B cell (primary cell): ENCODE results near the gene OXCT1. TPM values are rescaled to one million over a fixed set of nuclear protein-coding genes. Genes with fewer than 3 reads are reported as not detected.

Experiments
- ATAC-seq: fragments of 200-7000 bp; cut with Tn5 transposase; one replicate; pipeline ENCODE4 v1.10.0; 2021; ENCODE audit warnings: low read depth, mild to moderate bottlenecking, moderate number of reproducible peaks, moderate library complexity
- CTCF ChIA-PET: fragments of 350-600 bp; sonication (Branson Sonifier 250); formaldehyde crosslinking; loops from one replicate; lab custom pipeline; 2021; ENCODE audit warnings: antibody characterized with exemption, inconsistent platforms; lab: Charles Lee
- POLR2A ChIA-PET: fragments of 350-600 bp; sonication (Branson Sonifier 250); formaldehyde crosslinking; loops from one replicate; lab custom pipeline; 2021; ENCODE audit warnings: antibody characterized with exemption; lab: Charles Lee
- DNase-seq: peaks from one replicate; pipeline ENCODE4 v3.0.0; 2013
- H2AFZ ChIP-seq: 2 replicates; pipeline ENCODE4 v1.6.1; 2012; ENCODE audit warnings: mild to moderate bottlenecking, low read depth, low read length; ENCODE audit not compliant: insufficient read depth, poor library complexity, severe bottlenecking
- H3K27ac ChIP-seq, 2 donors: 1 replicate in 1 of 2; 2 replicates in 1 of 2; pipeline ENCODE4 v1.5.1; 2012 to 2013; ENCODE audit warnings: low read length in 2 of 2, mild to moderate bottlenecking in 2 of 2, moderate library complexity in 1 of 2
- H3K27me3 ChIP-seq, 4 experiments: fragments of 200-600 bp in 1 of 4; sonication (generic) in 1 of 4; replicated peaks in 1 of 4; 1 replicate in 2 of 4; 2 replicates in 2 of 4; pipeline versions ENCODE4 v1.6.1 to v1.7.0; 2013 to 2016; ENCODE audit warnings: low read length in 3 of 4, mild to moderate bottlenecking in 2 of 4, mixed read lengths in 1 of 4, moderate library complexity in 1 of 4; ENCODE audit not compliant: insufficient read depth in 4 of 4, control insufficient read depth in 3 of 4; ENCODE audit errors: control extremely low read depth in 1 of 4
- H3K36me3 ChIP-seq, 2 experiments: replicated peaks in 1 of 2; 1 replicate in 1 of 2; 2 replicates in 1 of 2; pipeline versions ENCODE4 v1.6.1 to v1.7.1; 2013; ENCODE audit warnings: low read length in 1 of 2; ENCODE audit not compliant: insufficient read depth in 2 of 2, control insufficient read depth in 1 of 2; ENCODE audit errors: control extremely low read depth in 1 of 2, extremely low read depth in 1 of 2
- H3K4me1 ChIP-seq, 2 donors: fragments of 200-600 bp in 1 of 2; sonication (generic) in 1 of 2; 1 replicate in 1 of 2; 2 replicates in 1 of 2; pipeline versions ENCODE4 v1.5.1 to v1.6.1; 2013 to 2017; ENCODE audit warnings: low read length in 2 of 2; ENCODE audit not compliant: control insufficient read depth in 2 of 2, insufficient read depth in 2 of 2
- H3K4me2 ChIP-seq: replicated peaks from 2 replicates; pipeline ENCODE3; 2012; ENCODE audit warnings: mild to moderate bottlenecking, low read depth, low read length; ENCODE audit not compliant: poor library complexity, severe bottlenecking
- H3K4me3 ChIP-seq, 5 experiments: fragments of 200-600 bp in 1 of 5; sonication (generic) in 1 of 5; 1 replicate in 3 of 5; 2 replicates in 2 of 5; pipeline versions ENCODE4 v1.5.1 to v1.7.0; 2011 to 2016; ENCODE audit warnings: low read length in 4 of 5, mild to moderate bottlenecking in 4 of 5, low read depth in 2 of 5, control low read depth in 1 of 5, moderate library complexity in 1 of 5; ENCODE audit not compliant: insufficient read depth in 1 of 5; ENCODE audit errors: control extremely low read depth in 1 of 5, extremely low read depth in 1 of 5
- H3K79me2 ChIP-seq: fragments of 200-600 bp; sonication (generic); one replicate; pipeline ENCODE4 v1.6.0; 2016; ENCODE audit warnings: low read length; ENCODE audit not compliant: control insufficient read depth, insufficient read depth
- H3K9ac ChIP-seq: fragments of 200-600 bp; sonication (generic); 2 replicates; pipeline ENCODE4 v1.6.1; 2017; ENCODE audit warnings: mild to moderate bottlenecking, low read length, moderate library complexity
- H3K9me3 ChIP-seq, 3 donors: one replicate each; pipeline versions ENCODE4 v1.6.1 to v1.7.1; 2013; ENCODE audit warnings: low read length in 2 of 3; ENCODE audit not compliant: control insufficient read depth in 2 of 3, insufficient read depth in 1 of 3; ENCODE audit errors: control extremely low read depth in 1 of 3
- H4K20me1 ChIP-seq: 2 replicates; pipeline ENCODE4 v1.6.0; 2012; ENCODE audit warnings: mild to moderate bottlenecking, low read length; ENCODE audit not compliant: insufficient read depth, control insufficient read depth, poor library complexity, severe bottlenecking
- H3K27ac Mint-ChIP-seq: one replicate; pipeline ENCODE4 v1.8.0; 2021; ENCODE audit warnings: mixed read lengths
- H3K27me3 Mint-ChIP-seq: one replicate; pipeline ENCODE4 v1.8.0; 2021; ENCODE audit warnings: mixed read lengths
- H3K4me1 Mint-ChIP-seq: one replicate; pipeline ENCODE4 v1.8.0; 2021; ENCODE audit warnings: mixed read lengths
- H3K4me3 Mint-ChIP-seq: one replicate; pipeline ENCODE4 v1.8.0; 2021; ENCODE audit warnings: mixed read lengths
- H3K9me3 Mint-ChIP-seq: one replicate; pipeline ENCODE4 v1.8.0; 2022; ENCODE audit warnings: mixed read lengths; ENCODE audit not compliant: insufficient read depth
- EZH2 ChIP-seq: IDR thresholded peaks from 2 replicates; pipeline ENCODE4 v1.6.1; 2012; ENCODE audit warnings: borderline replicate concordance, low read depth, mild to moderate bottlenecking, moderate library complexity, low read length; ENCODE audit not compliant: insufficient read depth, poor library complexity, severe bottlenecking
- WGBS: methylation state at CpG from one replicate; pipeline ENCODE4 v1.1.5; 2013; ENCODE audit warnings: missing lambda C conversion rate; ENCODE audit not compliant: insufficient coverage; 5-methylcytosine and 5-hydroxymethylcytosine counted together
- intact Hi-C: fragments of 100-400 bp; cut with micrococcal nuclease; formaldehyde crosslinking; loops from one replicate; pipeline ENCODE4 v1.10.0; 2022
- polyA plus RNA-seq: library from polyadenylated mRNA; depleted of rRNA; stranded (reverse); fragments of >200 nt; gene quantifications from 2 replicates; pipeline ENCODE4 v1.2.3, GENCODE V29; 2012
- total RNA-seq, 2 donors: library from RNA; stranded (reverse); fragments of 120-200 nt in 1 of 2; gene quantifications; 1 replicate in 1 of 2; 2 replicates in 1 of 2; pipeline versions ENCODE4 v1.2.3 to v1.2.4, GENCODE V29; 2013 to 2022
- TF ChIP-seq, protein P1 (sequence below): fragments of 200-600 bp; IDR thresholded peaks from one replicate; pipeline ENCODE4 v1.8.0; 2022; ENCODE audit warnings: antibody characterized with exemption, mild to moderate bottlenecking

The OXCT1 gene
- total and polyA plus RNA-seq, 2 donors (not counting 1 experiment from before 2014, with no cell fraction given): 11.0 to 35.6 TPM

DNA sequence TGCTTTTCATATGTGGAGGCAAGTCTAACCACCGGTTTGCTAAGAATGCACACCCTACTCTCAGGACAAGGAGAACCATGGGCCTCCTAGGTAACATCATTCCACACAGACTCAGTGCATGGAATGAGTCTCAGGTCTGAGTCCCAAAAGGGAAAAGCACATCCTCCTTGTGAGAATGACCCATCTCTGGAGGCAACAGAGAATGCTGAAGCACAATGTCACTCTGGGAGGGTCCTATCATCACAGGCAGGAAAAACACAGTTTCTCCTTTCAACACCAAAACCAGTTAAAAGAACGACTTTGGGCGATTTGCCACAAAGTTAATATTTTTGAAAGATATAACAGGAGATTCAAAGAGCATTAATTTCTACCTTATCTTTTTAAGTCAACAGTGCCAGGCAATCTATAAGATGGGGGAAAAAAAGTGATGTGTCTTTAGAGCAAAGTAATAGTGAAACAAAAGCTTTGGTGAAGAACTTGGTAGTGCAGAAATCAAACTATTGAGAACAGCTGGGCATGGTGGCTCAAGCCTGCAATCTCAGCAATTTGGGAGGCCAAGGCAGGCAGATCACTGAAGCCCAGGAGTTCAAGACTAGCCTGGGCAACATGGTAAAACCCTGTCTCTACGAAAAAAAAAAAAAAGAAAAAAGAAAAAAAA lies 97.3 kb downstream of the OXCT1 start:
- intact Hi-C loops: no loop called here
- Histone ChIP-seq H3K27ac (no peak overlapping the region), H3K36me3 (no peaks in the 10 kb centered on the region), H3K4me2 (no peak overlapping the region), H3K9me3 (no peaks in the 10 kb centered on the region), H3K27me3 (no peaks in the 10 kb centered on the region), H3K9ac (no peak overlapping the region), H2AFZ (no peak overlapping the region), H4K20me1 (no peaks in the 10 kb centered on the region), H3K4me1 (no peaks in the 10 kb centered on the region), H3K4me3 (no peak overlapping the region), H3K79me2 (no peaks in the 10 kb centered on the region)
- ATAC-seq (no peak), DNase-seq (no peak)
- no peak for TF ChIP-seq EZH2
- TF ChIP-seq, protein P1, sequence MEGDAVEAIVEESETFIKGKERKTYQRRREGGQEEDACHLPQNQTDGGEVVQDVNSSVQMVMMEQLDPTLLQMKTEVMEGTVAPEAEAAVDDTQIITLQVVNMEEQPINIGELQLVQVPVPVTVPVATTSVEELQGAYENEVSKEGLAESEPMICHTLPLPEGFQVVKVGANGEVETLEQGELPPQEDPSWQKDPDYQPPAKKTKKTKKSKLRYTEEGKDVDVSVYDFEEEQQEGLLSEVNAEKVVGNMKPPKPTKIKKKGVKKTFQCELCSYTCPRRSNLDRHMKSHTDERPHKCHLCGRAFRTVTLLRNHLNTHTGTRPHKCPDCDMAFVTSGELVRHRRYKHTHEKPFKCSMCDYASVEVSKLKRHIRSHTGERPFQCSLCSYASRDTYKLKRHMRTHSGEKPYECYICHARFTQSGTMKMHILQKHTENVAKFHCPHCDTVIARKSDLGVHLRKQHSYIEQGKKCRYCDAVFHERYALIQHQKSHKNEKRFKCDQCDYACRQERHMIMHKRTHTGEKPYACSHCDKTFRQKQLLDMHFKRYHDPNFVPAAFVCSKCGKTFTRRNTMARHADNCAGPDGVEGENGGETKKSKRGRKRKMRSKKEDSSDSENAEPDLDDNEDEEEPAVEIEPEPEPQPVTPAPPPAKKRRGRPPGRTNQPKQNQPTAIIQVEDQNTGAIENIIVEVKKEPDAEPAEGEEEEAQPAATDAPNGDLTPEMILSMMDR: no peak
- Mint-ChIP-seq H3K27ac (no peak overlapping the region), H3K4me1 (no peaks in the 10 kb centered on the region), H3K4me3 (no peak overlapping the region), H3K9me3 (no peaks in the 10 kb centered on the region), H3K27me3 (no peaks in the 10 kb centered on the region)
- POLR2A ChIA-PET: no interaction called here
- CTCF ChIA-PET: no interaction called here
- 100% methylated on average over 1 of the region's 4 CpGs for WGBS

DNA sequence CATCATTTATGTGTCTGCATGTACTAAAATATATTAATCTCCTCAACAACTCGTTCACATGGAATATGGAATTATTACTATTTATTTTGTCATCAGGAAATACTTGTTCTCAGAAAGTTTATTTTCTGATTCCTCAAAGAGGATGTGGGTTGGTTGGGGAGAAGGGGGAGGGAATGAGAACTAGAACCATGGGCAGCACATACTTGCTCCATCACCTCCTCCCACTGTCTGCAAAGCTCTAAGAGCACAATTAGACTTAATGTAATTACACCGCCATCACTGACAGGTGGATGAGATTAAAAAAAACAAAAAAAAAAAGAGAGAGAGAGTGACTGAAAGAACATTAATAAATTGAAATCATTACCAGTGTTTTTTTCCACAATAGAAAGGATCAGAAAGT lies 98.2 kb downstream of the OXCT1 start:
- no peaks in the 10 kb centered on the region for H3K36me3 ChIP-seq
- no peak overlapping the region for H3K27ac ChIP-seq
- no peaks in the 10 kb centered on the region for H3K27me3 ChIP-seq
- Mint-ChIP-seq H3K9me3 (no peaks in the 10 kb centered on the region), H3K27me3 (no peaks in the 10 kb centered on the region), H3K4me1 (no peaks in the 10 kb centered on the region), H3K4me3 (no peak overlapping the region), H3K27ac (no peak overlapping the region)
- intact Hi-C loops: no loop called here
- no peaks in the 10 kb centered on the region for H3K9me3 ChIP-seq
- no peak overlapping the region for H3K9ac ChIP-seq
- ATAC-seq (no peak), DNase-seq (no peak)
- H3K4me3 ChIP-seq: no peak overlapping the region
- CTCF ChIA-PET: no interaction called here
- H3K4me2 ChIP-seq: no peak overlapping the region
- H3K79me2 ChIP-seq: no peaks in the 10 kb centered on the region
- no peaks in the 10 kb centered on the region for H3K4me1 ChIP-seq
- no peak overlapping the region for H2AFZ ChIP-seq
- no peak for TF ChIP-seq EZH2
- TF ChIP-seq, protein P1: no peak
- WGBS: no CpG with 5 or more reads among the region's 2 CpGs
- POLR2A ChIA-PET: no interaction called here
- no peaks in the 10 kb centered on the region for H4K20me1 ChIP-seq
